Effector memory CD4-positive, alpha-beta T cell (primary cell): ENCODE data around the gene TRIM31.
A peak's percentile ranks its signal among the peaks of the same experiment; 100 is the strongest.
"Not testable (repeated sequence)": the region's sequence is repeated elsewhere in the genome, so short reads cannot be mapped to it uniquely, and the experiment has no call there.

Experiments used
- DNase-seq, 3 donors: peaks; one replicate each; pipeline ENCODE4 v3.0.0-alpha.2; 2020
- H3K27ac ChIP-seq: 2 replicates; pipeline ENCODE4 v1.7.0; 2013; ENCODE audit warnings: mild to moderate bottlenecking, low read length, moderate library complexity; ENCODE audit not compliant: insufficient read depth, poor library complexity, severe bottlenecking
- H3K27me3 ChIP-seq: replicated peaks from 2 replicates; pipeline ENCODE4 v1.7.0; 2013; ENCODE audit warnings: mild to moderate bottlenecking, low read length; ENCODE audit not compliant: insufficient read depth, control insufficient read depth, poor library complexity, severe bottlenecking
- H3K36me3 ChIP-seq: 2 replicates; pipeline ENCODE4 v1.7.0; 2013; ENCODE audit warnings: mild to moderate bottlenecking, low read length, moderate library complexity; ENCODE audit not compliant: control insufficient read depth, insufficient read depth
- H3K4me1 ChIP-seq: 2 replicates; pipeline ENCODE4 v1.7.0; 2013; ENCODE audit warnings: low read length, mild to moderate bottlenecking; ENCODE audit not compliant: control insufficient read depth, insufficient read depth, poor library complexity, severe bottlenecking
- H3K4me3 ChIP-seq: 2 replicates; pipeline ENCODE4 v1.7.0; 2013; ENCODE audit warnings: low read length, low read depth, mild to moderate bottlenecking; ENCODE audit not compliant: insufficient read depth, poor library complexity, severe bottlenecking
- H3K9me3 ChIP-seq: 2 replicates; pipeline ENCODE4 v1.7.0; 2013; ENCODE audit warnings: mild to moderate bottlenecking, low read length, moderate library complexity; ENCODE audit not compliant: control insufficient read depth

TRIM31 gene

DNA sequence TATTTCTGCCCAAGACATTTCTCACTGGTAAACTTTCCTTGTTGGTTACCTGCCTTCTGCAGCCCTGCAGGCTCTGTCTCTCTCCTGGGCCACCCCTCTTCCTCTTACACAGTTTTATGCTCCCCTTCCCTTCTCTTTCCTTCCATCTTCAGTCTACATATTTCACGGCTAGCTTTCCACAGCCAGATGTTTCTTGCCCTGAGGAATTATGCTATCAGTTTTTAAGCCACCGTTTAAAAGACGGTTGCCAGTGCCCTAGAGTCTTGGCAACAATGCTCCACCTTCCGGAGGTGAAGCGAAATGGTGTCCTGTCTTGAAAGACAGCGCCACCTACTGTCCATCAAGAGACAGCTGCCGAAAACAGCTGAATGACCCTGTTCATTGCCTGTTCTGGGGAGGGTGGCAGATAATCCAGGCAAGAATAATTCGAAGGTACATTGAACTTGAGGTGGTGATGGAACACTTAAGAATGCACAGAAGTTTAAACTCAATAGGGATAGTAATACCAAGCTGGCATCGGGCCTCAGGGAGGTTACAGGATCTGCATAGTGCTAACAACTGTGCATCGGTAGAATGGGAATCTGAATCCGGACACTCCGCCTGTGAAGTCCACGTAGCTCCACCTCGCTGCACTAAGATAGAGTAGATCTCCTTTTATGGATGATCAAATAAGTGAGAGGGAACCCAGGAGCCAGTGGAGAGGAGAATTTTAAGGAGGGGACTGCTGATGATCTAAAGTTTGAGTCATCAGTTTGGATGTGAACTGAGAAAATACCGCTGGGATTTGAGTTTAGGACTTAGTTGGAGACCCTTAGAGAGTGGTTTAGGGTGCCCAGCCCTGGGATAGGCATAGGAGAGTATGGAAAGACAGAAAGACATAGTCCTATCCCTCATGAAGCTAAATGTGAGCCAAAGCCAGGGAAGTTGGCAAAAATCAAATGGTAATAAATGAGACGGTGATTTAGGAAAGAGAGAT lies 18.3 kb upstream of the TRIM31 start:
- H3K4me3 ChIP-seq, result no peak overlapping the region
- peaks cover 13% of the 10 kb centered on the region for H3K27me3 ChIP-seq
- H3K36me3 ChIP-seq, result no peaks in the 10 kb centered on the region
- H3K9me3 ChIP-seq, result no peaks in the 10 kb centered on the region
- DNase-seq, result peak; percentile 38 to 61 (median 47)
- no peak overlapping the region for H3K27ac ChIP-seq
- peaks cover 6% of the 10 kb centered on the region for H3K4me1 ChIP-seq

DNA sequence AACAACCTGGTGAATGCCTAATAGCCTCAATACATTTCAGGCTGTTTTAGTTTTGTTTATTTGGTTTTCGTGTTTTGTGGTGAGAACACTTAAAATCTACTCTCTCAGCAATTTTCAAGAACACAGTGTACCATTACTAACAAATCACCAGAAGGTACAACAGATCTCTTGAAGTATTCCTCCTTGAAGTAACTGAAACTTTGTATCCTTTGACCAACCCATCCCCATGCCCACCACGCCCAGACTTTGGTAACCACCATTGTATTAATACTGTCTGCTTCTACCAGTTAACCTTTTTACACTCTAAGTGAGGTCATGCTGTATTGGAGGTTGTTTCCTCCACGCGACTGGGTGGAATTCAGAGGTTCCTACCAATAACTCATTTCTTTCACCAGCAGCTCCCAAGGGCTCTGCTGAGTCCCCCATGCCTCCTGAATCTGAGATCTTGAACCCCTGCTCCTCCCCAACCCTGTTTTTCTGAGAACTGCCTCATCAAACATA lies 17.3 kb upstream of the TRIM31 start:
- Histone ChIP-seq H3K27me3 (peaks cover 13% of the 10 kb centered on the region), H3K4me1 (peaks cover 6% of the 10 kb centered on the region), H3K9me3 (no peaks in the 10 kb centered on the region), H3K36me3 (no peaks in the 10 kb centered on the region), H3K27ac (no peak overlapping the region), H3K4me3 (no peak overlapping the region)
- DNase-seq, result no peak

DNA sequence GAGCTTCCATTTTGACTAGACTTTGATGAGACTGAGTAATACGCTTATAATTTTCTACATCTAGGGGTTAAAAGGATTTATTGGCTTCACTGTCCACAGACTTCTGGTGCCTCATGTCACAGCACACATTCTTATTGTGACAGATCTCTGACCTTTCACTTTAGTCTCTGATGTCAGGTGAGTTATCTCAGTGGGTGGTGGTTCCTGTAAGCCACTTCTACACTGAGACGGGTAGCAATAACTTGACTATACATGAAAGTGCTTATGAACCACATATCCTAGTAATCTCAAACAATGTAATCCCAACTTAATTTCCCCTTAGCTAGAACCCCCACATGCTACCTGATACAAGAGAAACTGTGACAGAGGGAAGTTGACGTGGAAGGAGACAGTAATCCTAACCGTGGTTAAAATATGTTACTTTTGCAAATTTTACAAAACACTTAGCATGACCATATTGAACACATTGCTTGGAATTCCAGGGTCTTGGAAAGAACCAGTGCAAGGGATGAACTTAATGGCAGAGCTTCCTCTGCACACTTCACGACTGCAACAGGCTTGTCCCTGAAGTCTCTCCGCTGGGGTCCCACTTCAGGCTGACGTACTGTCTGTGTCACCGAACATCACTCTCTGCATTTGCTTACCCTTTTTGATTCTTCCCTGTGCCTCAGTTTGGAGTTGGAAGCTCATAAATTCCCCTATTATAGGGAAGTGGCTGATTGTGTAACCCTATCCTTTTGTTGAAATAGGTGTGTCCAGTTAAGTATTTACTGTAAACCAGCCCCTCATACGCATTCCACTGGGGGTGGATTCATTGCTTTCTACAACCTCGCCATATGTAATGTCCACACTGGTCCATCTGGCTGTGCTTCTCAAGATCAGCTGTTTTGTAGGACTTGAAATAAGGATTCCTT lies 16.6 kb upstream of the TRIM31 start:
- H3K27ac ChIP-seq, result no peak overlapping the region
- peaks cover 13% of the 10 kb centered on the region for H3K27me3 ChIP-seq
- no peaks in the 10 kb centered on the region for H3K36me3 ChIP-seq
- no peak overlapping the region for H3K4me3 ChIP-seq
- DNase-seq, result no peak
- no peaks in the 10 kb centered on the region for H3K9me3 ChIP-seq
- peaks cover 6% of the 10 kb centered on the region for H3K4me1 ChIP-seq

DNA sequence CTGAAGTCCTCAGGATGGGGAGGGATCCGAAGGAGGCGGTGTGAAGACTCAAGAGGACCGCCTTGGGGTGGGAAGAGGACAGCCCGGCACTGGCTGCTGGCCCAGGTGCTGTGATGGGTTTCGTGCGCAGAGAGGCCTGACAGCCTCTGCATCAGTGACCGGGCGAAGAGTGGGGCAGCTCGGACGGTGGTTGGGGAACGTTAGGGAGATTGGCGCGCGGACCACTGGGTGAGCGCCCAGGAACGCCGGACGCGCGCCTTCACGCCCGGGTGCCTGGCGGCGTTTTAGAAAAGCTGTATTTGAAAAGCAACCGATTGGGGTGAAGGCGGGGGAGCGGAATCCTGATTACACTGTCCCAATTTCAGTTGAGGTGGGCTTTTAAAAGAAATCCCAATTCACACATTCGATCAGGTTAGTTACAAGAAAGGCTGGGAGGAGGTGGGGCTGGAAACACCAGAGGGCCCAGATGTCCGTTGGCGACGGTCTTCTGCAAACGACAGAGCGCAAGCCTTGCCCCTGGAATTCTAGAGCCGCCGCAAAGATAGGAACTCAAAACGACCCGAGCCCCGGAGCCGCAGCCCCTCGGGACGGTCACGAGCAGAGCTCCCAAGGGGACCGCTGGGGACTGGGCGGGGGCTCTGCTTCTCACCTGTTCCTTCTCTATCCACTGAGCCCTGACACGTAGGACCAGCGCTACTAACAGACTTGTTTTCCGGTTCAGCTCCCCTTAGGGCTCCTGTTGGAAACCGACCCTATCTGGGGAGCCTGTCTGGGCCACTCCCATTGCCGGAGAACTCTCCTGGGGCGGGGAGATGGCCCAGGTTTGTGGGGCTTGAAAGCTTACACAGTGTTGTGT lies 14.6 kb upstream of the TRIM31 start:
- Histone ChIP-seq H3K36me3 (no peaks in the 10 kb centered on the region), H3K27me3 (peaks cover 12% of the 10 kb centered on the region), H3K27ac (no peak overlapping the region), H3K4me1 (peaks cover 6% of the 10 kb centered on the region), H3K9me3 (no peaks in the 10 kb centered on the region), H3K4me3 (no peak overlapping the region)
- no peak for DNase-seq

DNA sequence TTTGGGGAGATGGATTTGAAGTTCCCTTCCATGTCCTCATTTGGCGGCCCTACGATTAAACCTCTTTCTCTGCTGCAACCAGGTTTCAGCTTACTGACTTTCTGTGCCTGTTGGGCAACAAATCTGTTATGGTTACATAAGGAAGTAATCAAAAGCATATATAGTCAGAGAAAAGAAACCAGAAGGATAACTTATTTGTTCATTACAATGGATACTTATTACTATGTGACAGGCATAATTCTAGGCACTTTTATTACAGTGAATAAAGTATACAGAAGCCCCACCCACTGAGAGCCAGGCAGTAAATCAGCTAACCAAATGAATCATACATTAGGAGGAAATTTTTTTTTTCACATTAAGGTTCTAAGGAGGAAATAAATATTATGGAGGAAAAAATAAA lies 9.6 kb upstream of the TRIM31 start:
- Histone ChIP-seq H3K4me1 (no peaks in the 10 kb centered on the region), H3K27ac (no peak overlapping the region), H3K4me3 (no peak overlapping the region), H3K9me3 (no peaks in the 10 kb centered on the region), H3K27me3 (peaks cover 9% of the 10 kb centered on the region), H3K36me3 (no peaks in the 10 kb centered on the region)
- no peak for DNase-seq

DNA sequence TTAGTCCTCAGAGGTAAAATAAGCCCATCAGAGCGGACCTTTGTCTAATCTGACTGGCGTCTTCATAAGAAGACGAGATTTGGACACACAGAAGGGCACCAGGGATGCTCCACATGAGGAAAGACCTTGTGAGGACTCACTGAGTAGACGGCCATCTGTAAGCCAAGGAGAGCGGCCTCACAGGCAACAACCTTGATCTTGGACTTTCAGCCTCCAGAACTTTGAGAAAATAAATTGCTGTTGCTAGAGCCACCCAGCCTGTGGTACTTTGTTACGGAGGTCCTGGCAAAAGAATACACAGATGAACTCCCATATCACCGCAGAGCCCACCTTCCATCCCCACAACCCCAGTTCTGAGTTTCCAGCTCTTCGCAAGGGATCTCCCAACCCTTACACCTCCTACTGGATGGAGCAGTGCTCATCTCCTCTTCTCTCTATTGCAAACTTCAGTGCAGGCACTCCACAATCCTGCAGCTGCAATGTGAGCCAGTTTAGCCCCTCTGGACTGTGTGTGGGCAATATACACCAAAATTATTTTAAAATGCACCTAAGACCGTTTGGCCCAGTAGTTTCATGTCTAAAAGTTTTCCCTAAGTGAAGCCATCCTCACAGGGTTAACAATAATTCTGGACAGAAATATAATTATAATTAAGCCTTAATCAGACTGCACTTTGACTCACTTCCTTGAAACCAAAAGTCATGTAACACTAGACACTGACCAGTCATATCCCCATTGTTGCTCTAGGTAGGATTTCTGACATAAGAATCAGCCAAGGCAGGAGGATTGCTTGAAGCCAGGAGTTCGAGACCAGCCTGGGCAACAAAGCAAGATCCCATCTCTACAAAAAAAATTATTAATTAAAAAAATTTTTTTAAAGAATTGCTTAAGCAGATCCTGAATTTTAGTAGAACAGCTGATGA lies 8.8 kb upstream of the TRIM31 start:
- H3K27me3 ChIP-seq, result peaks cover 3% of the 10 kb centered on the region
- no peak overlapping the region for H3K4me3 ChIP-seq
- H3K4me1 ChIP-seq, result no peaks in the 10 kb centered on the region
- H3K36me3 ChIP-seq, result no peaks in the 10 kb centered on the region
- no peaks in the 10 kb centered on the region for H3K9me3 ChIP-seq
- no peak for DNase-seq
- H3K27ac ChIP-seq, result no peak overlapping the region

DNA sequence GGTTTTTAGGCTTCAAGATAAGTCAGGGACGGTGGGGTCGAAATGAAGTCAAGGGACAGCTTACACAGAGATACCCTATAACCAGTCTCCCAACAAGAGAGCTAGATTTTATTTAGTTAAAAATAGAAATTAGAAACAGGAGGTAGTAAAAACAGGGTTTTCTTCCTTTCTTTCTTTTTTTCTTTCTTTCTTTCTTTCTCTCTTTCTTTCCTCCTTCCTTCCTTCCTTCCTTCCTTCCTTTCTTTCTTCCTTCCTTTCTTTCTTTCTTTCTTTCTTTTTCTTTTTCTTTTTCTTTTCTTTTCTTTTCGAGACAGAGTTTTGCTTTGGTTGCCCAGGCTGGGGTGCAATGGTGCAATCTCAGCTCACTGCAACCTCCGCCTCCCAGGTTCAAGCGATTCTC lies 5.8 kb upstream of the TRIM31 start:
- not testable (repeated sequence) for H3K9me3 ChIP-seq, H3K27me3 ChIP-seq, H3K4me3 ChIP-seq, DNase-seq, H3K27ac ChIP-seq, H3K36me3 ChIP-seq, H3K4me1 ChIP-seq

DNA sequence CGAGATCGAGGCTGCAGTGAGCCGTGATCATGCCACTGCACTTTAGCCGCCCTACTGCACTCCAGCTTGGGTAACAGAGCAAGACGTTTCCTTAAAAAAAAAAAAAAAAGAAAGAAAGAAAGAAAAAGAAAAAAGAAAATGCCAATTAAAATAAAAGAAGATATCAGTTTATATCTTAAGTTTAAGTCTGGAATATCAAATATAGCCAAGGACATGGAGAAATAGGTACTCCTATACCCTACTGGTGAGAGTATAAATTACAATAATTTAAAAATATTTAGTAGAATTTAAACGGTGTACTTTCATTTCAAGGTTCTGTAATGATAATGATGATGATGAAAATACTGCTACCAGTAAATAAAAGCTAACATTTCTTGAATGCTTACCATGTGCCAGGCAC lies 3.8 kb upstream of the TRIM31 start:
- Histone ChIP-seq H3K4me3 (no peak overlapping the region), H3K27ac (no peak overlapping the region), H3K4me1 (no peaks in the 10 kb centered on the region), H3K27me3 (peaks cover 10% of the 10 kb centered on the region), H3K36me3 (no peaks in the 10 kb centered on the region), H3K9me3 (no peaks in the 10 kb centered on the region)
- DNase-seq, result no peak

DNA sequence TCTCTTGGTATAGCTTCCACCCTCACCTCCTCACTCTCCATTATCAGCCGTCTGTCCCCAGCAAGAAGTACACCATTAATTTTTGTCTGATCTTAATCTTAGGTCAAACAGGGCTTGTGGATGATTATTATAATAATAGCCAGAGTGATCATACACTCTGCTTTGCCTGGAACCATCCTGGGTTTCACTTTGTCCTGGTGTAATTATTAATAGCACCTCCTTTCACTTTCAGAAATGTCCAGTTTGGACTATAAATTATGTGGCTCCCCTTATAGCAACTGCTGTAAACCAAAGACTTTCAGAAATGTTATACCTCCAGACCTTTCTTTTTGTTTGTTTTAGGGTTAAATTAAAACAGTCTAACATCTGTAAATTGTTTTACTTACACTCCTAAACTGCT lies 951 bp upstream of the TRIM31 start:
- Histone ChIP-seq H3K36me3 (no peaks in the 10 kb centered on the region), H3K4me3 (no peak overlapping the region), H3K27me3 (peaks cover 7% of the 10 kb centered on the region), H3K4me1 (no peaks in the 10 kb centered on the region), H3K27ac (no peak overlapping the region), H3K9me3 (no peaks in the 10 kb centered on the region)
- DNase-seq, result no peak
